OCI-LY3 (cell line): ENCODE measurements around the gene ESCO1.

Experiments used
- H2AFZ ChIP-seq: fragments of 200-600, 300-600 bp; shearing (Covaris generic); 2 replicates; pipeline ENCODE4 v1.6.0; 2014; ENCODE audit warnings: antibody characterized with exemption, low read depth, low read length
- H3K27ac ChIP-seq: fragments of 200-600, 300-600 bp; sonication (generic); 2 replicates; pipeline ENCODE4 v1.5.1; 2014; ENCODE audit warnings: mild to moderate bottlenecking, low read length, moderate library complexity, mixed read lengths
- H3K27me3 ChIP-seq: fragments of 200-600, 300-600 bp; sonication (generic); 2 replicates; pipeline ENCODE4 v1.6.1; 2014; ENCODE audit warnings: low read depth, low read length, mixed read lengths
- H3K36me3 ChIP-seq: fragments of 200-600, 300-600 bp; sonication (generic); replicated peaks from 2 replicates; pipeline ENCODE3; 2014; ENCODE audit warnings: low read depth, low read length, mixed read lengths
- H3K4me1 ChIP-seq: fragments of 300-600, 200-600 bp; sonication (generic); 2 replicates; pipeline ENCODE4 v1.6.1; 2014; ENCODE audit warnings: low read length, mixed read lengths
- H3K4me2 ChIP-seq: fragments of 200-600, 300-600 bp; sonication (generic); 2 replicates; pipeline ENCODE4 v1.6.1; 2014; ENCODE audit warnings: low read length, mixed read lengths
- H3K4me3 ChIP-seq: fragments of 300-600, 200-600 bp; sonication (generic); 2 replicates; pipeline ENCODE4 v1.5.1; 2014; ENCODE audit warnings: antibody characterized with exemption, mild to moderate bottlenecking, low read length, moderate library complexity
- H3K79me2 ChIP-seq: fragments of 300-600, 200-600 bp; shearing (Covaris generic); 2 replicates; pipeline ENCODE4 v1.6.1; 2014; ENCODE audit warnings: mild to moderate bottlenecking, low read length, mixed read lengths
- H3K9ac ChIP-seq: fragments of 300-600, 200-600 bp; shearing (Covaris generic); 2 replicates; pipeline ENCODE4 v1.6.0; 2014; ENCODE audit warnings: mild to moderate bottlenecking, low read length, moderate library complexity
- H3K9me3 ChIP-seq: fragments of 200-600, 300-600 bp; shearing (Covaris generic); 2 replicates; pipeline ENCODE4 v1.6.1; 2014; ENCODE audit warnings: low read length, mixed read lengths; ENCODE audit not compliant: insufficient read depth
- H4K20me1 ChIP-seq: fragments of 200-600, 300-600 bp; sonication (generic); 2 replicates; pipeline ENCODE4 v1.6.1; 2016; ENCODE audit warnings: low read length, mixed read lengths; ENCODE audit not compliant: insufficient read depth
- CTCF ChIP-seq: fragments of 200-600, 300-600 bp; sonication (generic); IDR thresholded peaks from 2 replicates; pipeline ENCODE4 v1.5.1; 2014; ENCODE audit warnings: antibody characterized with exemption, low read length, low read depth
- EZH2phosphoT487 ChIP-seq: fragments of 200-600 bp; shearing (Covaris generic); IDR thresholded peaks from 2 replicates; pipeline ENCODE4 v1.6.1; 2018; ENCODE audit warnings: antibody characterized with exemption, mixed run types, low read depth

The ESCO1 gene

GRCh38 chr18:21526463-21526862, 74.0 kb downstream of the ESCO1 start:
- Histone ChIP-seq H3K9ac (no peak overlapping the region), H3K4me3 (no peak overlapping the region), H3K79me2 (no peaks in the 10 kb centered on the region), H4K20me1 (no peaks in the 10 kb centered on the region), H3K4me1 (no peaks in the 10 kb centered on the region), H3K4me2 (no peak overlapping the region), H2AFZ (no peak overlapping the region), H3K9me3 (no peaks in the 10 kb centered on the region), H3K36me3 (peaks cover 33% of the 10 kb centered on the region), H3K27me3 (no peaks in the 10 kb centered on the region), H3K27ac (no peak overlapping the region)
- no peak for TF ChIP-seq CTCF
- no peak for TF ChIP-seq EZH2phosphoT487

- no peak overlapping the region for H3K27ac ChIP-seq
- no peaks in the 10 kb centered on the region for H3K4me1 ChIP-seq
- no peak overlapping the region for H3K9ac ChIP-seq
- H3K9me3 ChIP-seq = no peaks in the 10 kb centered on the region
- H3K4me3 ChIP-seq = no peak overlapping the region
- no peaks in the 10 kb centered on the region for H3K79me2 ChIP-seq
- H3K4me2 ChIP-seq = no peak overlapping the region
- no peak overlapping the region for H2AFZ ChIP-seq
- no peaks in the 10 kb centered on the region for H3K27me3 ChIP-seq
- peaks cover 29% of the 10 kb centered on the region for H3K36me3 ChIP-seq
- H4K20me1 ChIP-seq = no peaks in the 10 kb centered on the region
- TF ChIP-seq EZH2phosphoT487 = no peak
- no peak for TF ChIP-seq CTCF
Measured at GRCh38 chr18:21525916-21526315, 74.6 kb downstream of the ESCO1 start.

GRCh38 chr18:21522530-21522929, 78.0 kb downstream of the ESCO1 start:
- peaks cover 31% of the 10 kb centered on the region for H3K36me3 ChIP-seq
- H2AFZ ChIP-seq = no peak overlapping the region
- H3K27me3 ChIP-seq = no peaks in the 10 kb centered on the region
- no peaks in the 10 kb centered on the region for H3K79me2 ChIP-seq
- H3K9ac ChIP-seq = no peak overlapping the region
- H4K20me1 ChIP-seq = no peaks in the 10 kb centered on the region
- H3K9me3 ChIP-seq = no peaks in the 10 kb centered on the region
- H3K4me3 ChIP-seq = no peak overlapping the region
- no peak overlapping the region for H3K4me2 ChIP-seq
- H3K4me1 ChIP-seq = no peaks in the 10 kb centered on the region
- TF ChIP-seq CTCF = no peak
- H3K27ac ChIP-seq = no peak overlapping the region

GRCh38 chr18:21513741-21514140, 86.8 kb downstream of the ESCO1 start:
- peaks cover 14% of the 10 kb centered on the region for H3K36me3 ChIP-seq
- no peak overlapping the region for H3K4me3 ChIP-seq
- H3K4me1 ChIP-seq = no peaks in the 10 kb centered on the region
- H3K27ac ChIP-seq = no peak overlapping the region
- H3K79me2 ChIP-seq = no peaks in the 10 kb centered on the region
- H3K27me3 ChIP-seq = no peaks in the 10 kb centered on the region
- H2AFZ ChIP-seq = no peak overlapping the region
- H3K9me3 ChIP-seq = no peaks in the 10 kb centered on the region
- no peak overlapping the region for H3K9ac ChIP-seq
- TF ChIP-seq CTCF = no peak
- TF ChIP-seq EZH2phosphoT487 = no peak
- no peak overlapping the region for H3K4me2 ChIP-seq
- H4K20me1 ChIP-seq = no peaks in the 10 kb centered on the region
